ENCODE data around the gene ITGA2.
"Not testable (repeated sequence)": the region's sequence is repeated elsewhere in the genome, so short reads cannot be mapped to it uniquely, and the experiment has no call there.

The ITGA2 gene

GRCh38 chr5:52989025-52989780 is at the start of gene ITGA2:
Gene ITGA2, plus strand, starts transcription at chr5:52989352. Its CDS starts 117 bp downstream, at chr5:52989469.
- peak; percentile 48 for DNase-seq

- peak; percentile 13 for DNase-seq
These were observed 45.9 kb upstream of the ITGA2 start for GRCh38 chr5:52943285-52943684.

GRCh38 chr5:52943808-52944207 is 45.3 kb upstream of the ITGA2 start:
- DNase-seq = no peak

- no peak for DNase-seq
These were observed 44.1 kb upstream of the ITGA2 start for GRCh38 chr5:52945040-52945439.

GRCh38 chr5:52947208-52947607 is 41.9 kb upstream of the ITGA2 start:
- DNase-seq = no peak

- no peak for DNase-seq
These were observed 41.3 kb upstream of the ITGA2 start for GRCh38 chr5:52947851-52948250.

- DNase-seq = peak; percentile 81
These were observed 40.6 kb upstream of the ITGA2 start for GRCh38 chr5:52948418-52949076.

GRCh38 chr5:52950686-52951085 is 38.5 kb upstream of the ITGA2 start:
- no peak for DNase-seq

- no peak for DNase-seq
These were observed 36.7 kb upstream of the ITGA2 start for GRCh38 chr5:52952483-52952882.

GRCh38 chr5:52956014-52956413 is 33.1 kb upstream of the ITGA2 start:
- DNase-seq = no peak

GRCh38 chr5:52956915-52957747 is 32.0 kb upstream of the ITGA2 start:
- no peak for DNase-seq

- no peak for DNase-seq
These were observed 27.9 kb upstream of the ITGA2 start for GRCh38 chr5:52961274-52961681.

- no peak for DNase-seq
These were observed 25.5 kb upstream of the ITGA2 start for GRCh38 chr5:52963636-52964035.

GRCh38 chr5:52964138-52964537 is 25.0 kb upstream of the ITGA2 start:
- no peak for DNase-seq

- DNase-seq = not testable (repeated sequence)
These were observed 13.0 kb upstream of the ITGA2 start for GRCh38 chr5:52976157-52976556.

- no peak for DNase-seq
These were observed 11.8 kb upstream of the ITGA2 start for GRCh38 chr5:52977264-52977897.

- no peak for DNase-seq
These were observed 7.6 kb upstream of the ITGA2 start for GRCh38 chr5:52981507-52981906.

- no peak for DNase-seq
These were observed 5.2 kb upstream of the ITGA2 start for GRCh38 chr5:52983731-52984636.

GRCh38 chr5:52985306-52985705 is 3.8 kb upstream of the ITGA2 start:
- DNase-seq = no peak

- no peak for DNase-seq
These were observed 1.3 kb upstream of the ITGA2 start for GRCh38 chr5:52987711-52988331.

GRCh38 chr5:52988335-52989024 is 672 bp upstream of the ITGA2 start:
- DNase-seq = no peak
